SKM-1 treated with dmso at 0.1 percent for 144 hours (cell line): ENCODE results near the gene SCARF1.

Experiments used
- DNase-seq: peaks from one replicate; lab custom pipeline; 2025; ENCODE audit not compliant: unreplicated experiment; lab: John Stamatoyannopoulos, UW

The SCARF1 gene

GRCh38 chr17:1601571-1601970 lies 44.0 kb downstream of the SCARF1 start:
- DNase-seq: no peak

GRCh38 chr17:1598399-1599095 lies 47.0 kb downstream of the SCARF1 start:
- no peak for DNase-seq

GRCh38 chr17:1597861-1598342 lies 47.6 kb downstream of the SCARF1 start:
- no peak for DNase-seq

- no peak for DNase-seq
Observed at GRCh38 chr17:1593630-1593931, 52.0 kb downstream of the SCARF1 start.

GRCh38 chr17:1592751-1593629 lies 52.5 kb downstream of the SCARF1 start:
- DNase-seq: no peak

- DNase-seq: no peak
Observed at GRCh38 chr17:1591474-1592090, 54.0 kb downstream of the SCARF1 start.

GRCh38 chr17:1590747-1591473 lies 54.6 kb downstream of the SCARF1 start:
- DNase-seq: no peak

GRCh38 chr17:1590029-1590746 lies 55.3 kb downstream of the SCARF1 start:
- peak; percentile 0 for DNase-seq

GRCh38 chr17:1588821-1589585 lies 56.5 kb downstream of the SCARF1 start:
- no peak for DNase-seq

- DNase-seq: no peak
Observed at GRCh38 chr17:1584167-1584566, 61.4 kb downstream of the SCARF1 start.
